Right atrium auricular region (tissue), 2 donors: ENCODE data around the gene TPST2. TPM values are rescaled to one million over a fixed set of nuclear protein-coding genes. Genes with fewer than 3 reads are reported as not detected.
A peak's percentile ranks its signal among the peaks of the same experiment; 100 is the strongest.

Source experiments
- DNase-seq: peaks from one replicate; pipeline ENCODE4 v3.0.0-alpha.2; 2019; ENCODE audit warnings: low spot score
- H3K27ac ChIP-seq, 2 donors: fragments of 200-600 bp; sonication (generic); 1 replicate in 1 of 2; 2 replicates in 1 of 2; pipeline ENCODE4 v1.5.1; 2016 to 2019
- H3K27me3 ChIP-seq, 2 donors: fragments of 200-600 bp; sonication (generic); one replicate each; pipeline versions ENCODE4 v1.5.1 to v1.6.0; 2017 to 2019
- H3K36me3 ChIP-seq: fragments of 200-600 bp; sonication (generic); one replicate; pipeline ENCODE4 v1.5.1; 2016
- H3K4me1 ChIP-seq, 2 donors: fragments of 200-600 bp; sonication (generic); one replicate each; pipeline versions ENCODE4 v1.5.1 to v1.6.0; 2017 to 2019
- H3K4me3 ChIP-seq, 2 donors: fragments of 200-600 bp; sonication (generic); 1 replicate in 1 of 2; 2 replicates in 1 of 2; pipeline ENCODE4 v1.5.1; 2017 to 2019; ENCODE audit warnings: mild to moderate bottlenecking in 1 of 2, moderate library complexity in 1 of 2
- H3K9me3 ChIP-seq, 2 donors: fragments of 200-600 bp; sonication (generic); one replicate each; pipeline ENCODE4 v1.5.1; 2019
- total RNA-seq, 2 donors: library from RNA; depleted of rRNA; stranded (reverse); fragments of >200 nt; gene quantifications; one replicate each; pipeline ENCODE4 v1.1.0, GENCODE V29; 2016
- TF ChIP-seq, protein P1 (sequence below), 2 donors: fragments of 200-600 bp; sonication (generic); IDR thresholded peaks; one replicate each; pipeline ENCODE4 v1.5.1; 2019; ENCODE audit warnings: antibody characterized with exemption in 2 of 2

Gene TPST2
- total RNA-seq, 2 donors from 2014 or later, result 63.4 to 104 TPM

DNA sequence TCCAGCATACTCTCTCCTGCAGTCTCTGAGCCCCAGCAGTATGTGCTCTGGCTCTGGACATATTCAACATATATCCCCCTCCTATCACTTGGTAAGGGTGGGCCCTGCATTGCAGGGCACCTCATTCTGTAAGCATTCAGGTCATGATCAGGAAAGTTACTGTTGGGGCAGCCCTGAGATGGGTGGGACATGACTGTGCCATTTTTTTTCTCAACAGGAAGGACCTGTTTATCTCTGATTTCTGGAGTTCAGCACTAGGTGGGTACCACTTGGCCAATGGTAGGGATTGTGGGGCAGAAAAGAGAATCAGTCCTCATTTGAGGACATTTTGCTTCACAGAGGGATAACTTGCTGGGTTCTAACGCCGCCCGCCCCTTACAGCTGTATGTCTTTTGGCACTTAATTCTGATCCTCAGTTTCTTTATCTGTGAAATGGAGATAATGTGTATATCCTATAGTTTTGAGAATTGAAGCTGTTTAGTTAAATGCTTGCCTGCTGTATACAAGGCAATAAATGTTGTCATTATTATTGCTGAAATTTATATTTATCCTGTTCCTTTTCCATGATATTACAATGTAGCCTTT is 104.0 kb downstream of the TPST2 start:
- no peaks in the 10 kb centered on the region for H3K27me3 ChIP-seq
- peaks cover 0 to 33% of the 10 kb centered on the region in 2 donors for H3K4me1 ChIP-seq
- H3K4me3 ChIP-seq, result no peak overlapping the region
- DNase-seq, result no peak
- no peak overlapping the region for H3K27ac ChIP-seq
- TF ChIP-seq, protein P1, sequence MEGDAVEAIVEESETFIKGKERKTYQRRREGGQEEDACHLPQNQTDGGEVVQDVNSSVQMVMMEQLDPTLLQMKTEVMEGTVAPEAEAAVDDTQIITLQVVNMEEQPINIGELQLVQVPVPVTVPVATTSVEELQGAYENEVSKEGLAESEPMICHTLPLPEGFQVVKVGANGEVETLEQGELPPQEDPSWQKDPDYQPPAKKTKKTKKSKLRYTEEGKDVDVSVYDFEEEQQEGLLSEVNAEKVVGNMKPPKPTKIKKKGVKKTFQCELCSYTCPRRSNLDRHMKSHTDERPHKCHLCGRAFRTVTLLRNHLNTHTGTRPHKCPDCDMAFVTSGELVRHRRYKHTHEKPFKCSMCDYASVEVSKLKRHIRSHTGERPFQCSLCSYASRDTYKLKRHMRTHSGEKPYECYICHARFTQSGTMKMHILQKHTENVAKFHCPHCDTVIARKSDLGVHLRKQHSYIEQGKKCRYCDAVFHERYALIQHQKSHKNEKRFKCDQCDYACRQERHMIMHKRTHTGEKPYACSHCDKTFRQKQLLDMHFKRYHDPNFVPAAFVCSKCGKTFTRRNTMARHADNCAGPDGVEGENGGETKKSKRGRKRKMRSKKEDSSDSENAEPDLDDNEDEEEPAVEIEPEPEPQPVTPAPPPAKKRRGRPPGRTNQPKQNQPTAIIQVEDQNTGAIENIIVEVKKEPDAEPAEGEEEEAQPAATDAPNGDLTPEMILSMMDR (IDR thresholded peaks at IDR 0.05), result no peak
- peaks cover 28% of the 10 kb centered on the region for H3K36me3 ChIP-seq
- no peaks in the 10 kb centered on the region for H3K9me3 ChIP-seq

DNA sequence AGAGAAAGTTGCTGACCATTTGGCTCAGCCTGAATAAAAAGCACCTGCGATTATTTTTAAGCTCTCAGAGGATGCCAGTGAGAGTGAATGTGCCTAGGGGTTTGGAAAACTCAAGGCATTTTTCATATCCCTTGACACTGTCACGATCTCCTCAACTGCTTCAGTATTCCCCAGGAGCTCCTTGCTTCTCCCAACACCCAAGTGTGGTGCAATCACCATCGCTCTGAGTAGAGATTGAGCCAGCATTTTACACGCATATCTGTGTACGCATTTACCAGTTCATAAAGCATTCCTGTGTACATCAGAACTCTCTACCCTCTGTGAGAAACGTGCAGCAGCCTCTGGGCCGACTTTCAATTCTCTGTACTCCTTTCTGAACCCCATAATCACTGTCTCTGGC is 104.9 kb downstream of the TPST2 start:
- Histone ChIP-seq H3K4me1 (peaks cover 0 to 42% of the 10 kb centered on the region in 2 donors), H3K27me3 (no peaks in the 10 kb centered on the region), H3K36me3 (peaks cover 22% of the 10 kb centered on the region), H3K9me3 (no peaks in the 10 kb centered on the region), H3K4me3 (no peak overlapping the region), H3K27ac (peak overlapping the region in 1 of 2 donors; percentile 96)
- TF ChIP-seq, protein P1 (IDR thresholded peaks at IDR 0.05), result no peak
- no peak for DNase-seq

DNA sequence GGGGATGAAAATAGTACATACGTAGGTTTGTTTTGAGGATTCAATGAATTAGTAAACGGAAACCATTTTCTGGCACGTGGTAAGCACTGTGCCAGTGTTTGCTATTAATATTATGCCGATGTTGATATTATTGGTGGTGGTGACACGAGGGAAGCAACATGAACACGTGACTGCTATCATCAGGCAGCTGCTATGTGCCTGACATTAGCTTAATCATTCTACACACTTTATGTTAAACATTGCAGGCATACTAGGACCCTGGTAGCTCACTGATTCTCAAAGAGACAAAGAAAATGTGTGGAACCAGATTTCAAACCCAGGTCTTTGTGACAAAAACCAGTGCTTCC is 105.6 kb downstream of the TPST2 start:
- Histone ChIP-seq H3K9me3 (no peaks in the 10 kb centered on the region), H3K4me1 (peaks cover 0 to 47% of the 10 kb centered on the region in 2 donors), H3K4me3 (peak overlapping the region; percentile 87 to 88), H3K36me3 (peaks cover 17% of the 10 kb centered on the region), H3K27me3 (no peaks in the 10 kb centered on the region), H3K27ac (peak overlapping the region; percentile 94 to 96)
- TF ChIP-seq, protein P1 (IDR thresholded peaks at IDR 0.05), result no peak
- DNase-seq, result no peak

DNA sequence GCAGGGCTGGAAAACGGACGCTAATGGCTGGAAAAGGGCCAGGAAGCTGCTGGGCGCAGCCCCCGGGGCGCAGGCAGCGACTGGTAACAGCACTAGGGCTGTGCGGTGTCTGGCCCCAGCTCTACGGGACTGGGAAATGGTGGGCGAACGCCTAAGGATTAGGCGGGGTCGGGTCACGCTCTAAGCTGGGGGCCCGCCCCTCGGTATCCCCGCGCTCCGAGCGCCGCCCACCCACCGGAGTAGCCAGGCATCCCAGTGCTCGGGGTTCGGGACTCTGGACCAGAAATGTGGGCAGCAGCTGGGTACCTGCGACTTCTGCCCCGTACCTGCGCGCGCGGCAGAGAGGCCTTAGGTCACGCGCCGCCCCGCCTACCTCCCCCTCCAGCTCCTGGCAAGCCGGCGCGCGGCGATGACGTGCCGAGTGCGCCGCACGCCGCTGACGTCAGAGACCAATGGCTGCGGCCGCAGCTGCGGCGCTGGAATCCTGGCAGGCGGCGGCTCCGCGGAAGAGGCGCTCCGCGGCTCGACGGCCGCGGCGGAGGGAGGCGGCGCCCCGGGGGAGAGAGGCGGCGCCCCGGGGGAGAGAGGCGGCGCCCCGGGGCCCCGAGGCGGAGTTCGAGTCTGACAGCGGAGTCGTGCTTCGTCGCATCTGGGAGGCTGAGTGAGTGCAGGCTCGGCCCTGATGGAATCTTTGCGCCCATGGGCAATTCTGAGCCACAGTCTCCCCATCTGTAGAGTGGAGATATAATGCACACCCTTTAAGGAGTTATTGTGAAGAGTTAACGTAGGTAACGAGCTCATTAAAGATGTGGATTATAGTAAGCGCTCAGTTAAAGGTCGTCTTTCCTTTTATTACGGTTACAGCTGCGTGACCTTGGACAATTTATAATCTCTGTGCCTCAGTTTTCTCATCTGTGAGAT is 106.2 kb downstream of the TPST2 start, which contains the start of the genes HPS4 and SRRD:
Gene HPS4, minus strand, starts transcription at position 345 of the 921 bp plus-strand sequence. CDS start 2,021 bp downstream, outside the sequence.
Gene SRRD, plus strand, starts transcription at position 439 of the 921 bp plus-strand sequence. Its CDS starts 14 bp downstream, at position 453.
- Histone ChIP-seq H3K36me3 (peaks cover 11% of the 10 kb centered on the region), H3K4me3 (peak within 1 kb of the TSS; percentile 87 to 88), H3K9me3 (no peaks in the 10 kb centered on the region), H3K27ac (peak within 1 kb of the TSS; percentile 94 to 96), H3K4me1 (peaks cover 0 to 53% of the 10 kb centered on the region in 2 donors), H3K27me3 (no peaks in the 10 kb centered on the region)
- TF ChIP-seq, protein P1 (IDR thresholded peaks at IDR 0.05), result no peak
- peak; percentile 86 for DNase-seq

DNA sequence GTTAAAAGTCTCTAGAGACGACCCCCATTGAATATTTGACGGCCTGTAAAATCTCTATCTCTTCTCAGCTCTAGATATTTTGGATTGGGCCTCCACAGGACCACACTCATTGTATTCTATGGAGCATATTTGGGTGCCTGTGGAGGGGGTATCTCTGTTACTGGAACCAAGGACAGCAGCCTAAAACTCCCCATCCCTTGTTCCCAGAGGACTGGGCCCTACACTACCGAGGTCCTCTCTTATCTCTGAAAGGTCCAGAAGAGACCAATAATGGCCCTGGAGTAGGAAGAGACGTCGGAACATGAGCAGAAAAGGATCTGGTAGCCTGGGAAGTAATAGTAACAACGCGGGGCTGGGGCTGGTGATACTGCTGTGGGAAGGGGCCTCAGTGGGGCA is 106.9 kb downstream of the TPST2 start:
- H3K27ac ChIP-seq, result peak overlapping the region; percentile 94 to 96
- DNase-seq, result no peak
- TF ChIP-seq, protein P1 (IDR thresholded peaks at IDR 0.05), result no peak
- no peaks in the 10 kb centered on the region for H3K27me3 ChIP-seq
- peaks cover 0 to 53% of the 10 kb centered on the region in 2 donors for H3K4me1 ChIP-seq
- no peaks in the 10 kb centered on the region for H3K9me3 ChIP-seq
- peak overlapping the region; percentile 87 to 88 for H3K4me3 ChIP-seq
- H3K36me3 ChIP-seq, result peaks cover 5% of the 10 kb centered on the region
